Fibroblast of skin of right biceps (primary cell): Measurements from ENCODE around the gene LAMC1.
"Not testable (repeated sequence)": the region's sequence is repeated elsewhere in the genome, so short reads cannot be mapped to it uniquely, and the experiment has no call there.

ENCODE experiments used
- DNase-seq: peaks from one replicate; pipeline ENCODE4 v3.0.0-alpha.2; 2013

Gene LAMC1

GRCh38 chr1:183110326-183110880 lies 87.2 kb downstream of the LAMC1 start:
- no peak for DNase-seq

- DNase-seq: no peak
Observed at GRCh38 chr1:183114441-183114840, 91.2 kb downstream of the LAMC1 start.

- no peak for DNase-seq
Observed at GRCh38 chr1:183116416-183116815, 93.2 kb downstream of the LAMC1 start.

GRCh38 chr1:183121609-183122008 lies 98.4 kb downstream of the LAMC1 start:
- no peak for DNase-seq

- no peak for DNase-seq
Observed at GRCh38 chr1:183124259-183124658, 101.0 kb downstream of the LAMC1 start.

- no peak for DNase-seq
Observed at GRCh38 chr1:183125279-183125999, 102.2 kb downstream of the LAMC1 start.

GRCh38 chr1:183126000-183126366 lies 102.8 kb downstream of the LAMC1 start:
- DNase-seq: no peak

GRCh38 chr1:183126528-183126927 lies 103.3 kb downstream of the LAMC1 start:
- no peak for DNase-seq

GRCh38 chr1:183129921-183130690 lies 106.9 kb downstream of the LAMC1 start:
- DNase-seq: no peak

GRCh38 chr1:183131166-183131565 lies 107.9 kb downstream of the LAMC1 start:
- no peak for DNase-seq

- DNase-seq: no peak
Observed at GRCh38 chr1:183135336-183135735, 112.1 kb downstream of the LAMC1 start.

- DNase-seq: peak; percentile 42
Observed at GRCh38 chr1:183137782-183138181, 114.6 kb downstream of the LAMC1 start.

GRCh38 chr1:183138301-183138700 lies 115.1 kb downstream of the LAMC1 start:
- DNase-seq: no peak

- peak; percentile 31 for DNase-seq
Observed at GRCh38 chr1:183139281-183139942, 116.2 kb downstream of the LAMC1 start.

GRCh38 chr1:183140633-183141032 lies 117.4 kb downstream of the LAMC1 start:
- DNase-seq: no peak

GRCh38 chr1:183142171-183142570 lies 119.0 kb downstream of the LAMC1 start:
- no peak for DNase-seq

- no peak for DNase-seq
Observed at GRCh38 chr1:183143576-183144315, 120.5 kb downstream of the LAMC1 start.

- no peak for DNase-seq
Observed at GRCh38 chr1:183144752-183145151, 121.5 kb downstream of the LAMC1 start.

GRCh38 chr1:183147735-183148134 lies 124.5 kb downstream of the LAMC1 start:
- DNase-seq: no peak

GRCh38 chr1:183148599-183148998 lies 125.4 kb downstream of the LAMC1 start:
- DNase-seq: no peak

- no peak for DNase-seq
Observed at GRCh38 chr1:183149273-183149672, 126.1 kb downstream of the LAMC1 start.

GRCh38 chr1:183150032-183150431 lies 126.8 kb downstream of the LAMC1 start:
- DNase-seq: not testable (repeated sequence)

GRCh38 chr1:183150445-183150844 lies 127.2 kb downstream of the LAMC1 start:
- no peak for DNase-seq
